ENCODE measurements around the gene RAB21. TPM values are rescaled to one million over a fixed set of nuclear protein-coding genes. Genes with fewer than 3 reads are reported as not detected.

The RAB21 gene
- total and polyA plus RNA-seq, 12 donors: 10.2 to 271 (median 187) TPM

DNA sequence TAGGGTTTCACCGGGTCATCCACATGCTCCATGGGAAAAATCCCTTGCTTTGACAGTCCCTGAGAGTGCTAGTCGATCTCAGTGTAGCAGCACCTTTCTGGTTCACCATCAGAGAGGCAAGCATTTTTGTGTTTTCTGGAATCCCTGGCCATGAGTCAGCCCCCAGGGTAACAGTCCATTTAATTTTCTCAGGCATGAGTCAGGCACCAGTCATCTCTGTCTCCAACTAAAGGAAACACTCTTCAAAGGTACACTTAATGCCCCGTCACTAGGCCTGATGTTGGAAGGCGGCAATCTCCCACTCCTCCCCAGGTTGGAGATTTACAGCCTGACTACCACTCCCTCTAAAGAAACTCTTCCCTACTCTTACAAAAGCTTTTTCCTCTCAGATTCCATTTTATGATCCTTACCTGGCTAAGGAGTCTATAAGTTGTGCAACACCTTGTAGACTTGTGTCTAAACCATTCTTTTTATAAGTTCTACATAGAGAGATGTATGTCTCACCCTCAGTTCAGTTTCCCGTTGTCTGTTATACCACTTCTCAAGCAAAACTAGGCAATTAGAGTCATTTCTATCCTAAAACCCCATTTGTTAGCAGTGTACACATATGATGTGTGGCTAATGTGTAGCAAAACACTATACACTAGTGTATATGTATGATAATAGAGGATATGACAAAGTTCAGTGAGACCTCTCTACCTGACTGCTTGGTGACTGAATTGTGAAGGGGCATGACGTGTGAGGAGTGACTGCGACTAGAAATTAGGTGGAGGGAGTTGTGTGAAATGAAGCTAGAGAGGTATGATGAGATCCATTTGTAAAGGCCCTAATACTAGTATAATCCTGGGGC lies 44.2 kb upstream of the RAB21 start:
- Histone ChIP-seq H3K27ac (no peak overlapping the region), H3K9me3 (peaks cover 0 to 38% (median 4%) of the 10 kb centered on the region in 11 donors), H3K27me3 (no peaks in the 10 kb centered on the region), H3K4me1 (no peaks in the 10 kb centered on the region), H3K4me3 (no peak overlapping the region), H3K36me3 (peaks cover 0 to 20% (median 0%) of the 10 kb centered on the region in 9 donors)
- WGBS, 2 donors: 93% methylated on average over 7 of the region's 7 CpGs
- TF ChIP-seq, protein P1, sequence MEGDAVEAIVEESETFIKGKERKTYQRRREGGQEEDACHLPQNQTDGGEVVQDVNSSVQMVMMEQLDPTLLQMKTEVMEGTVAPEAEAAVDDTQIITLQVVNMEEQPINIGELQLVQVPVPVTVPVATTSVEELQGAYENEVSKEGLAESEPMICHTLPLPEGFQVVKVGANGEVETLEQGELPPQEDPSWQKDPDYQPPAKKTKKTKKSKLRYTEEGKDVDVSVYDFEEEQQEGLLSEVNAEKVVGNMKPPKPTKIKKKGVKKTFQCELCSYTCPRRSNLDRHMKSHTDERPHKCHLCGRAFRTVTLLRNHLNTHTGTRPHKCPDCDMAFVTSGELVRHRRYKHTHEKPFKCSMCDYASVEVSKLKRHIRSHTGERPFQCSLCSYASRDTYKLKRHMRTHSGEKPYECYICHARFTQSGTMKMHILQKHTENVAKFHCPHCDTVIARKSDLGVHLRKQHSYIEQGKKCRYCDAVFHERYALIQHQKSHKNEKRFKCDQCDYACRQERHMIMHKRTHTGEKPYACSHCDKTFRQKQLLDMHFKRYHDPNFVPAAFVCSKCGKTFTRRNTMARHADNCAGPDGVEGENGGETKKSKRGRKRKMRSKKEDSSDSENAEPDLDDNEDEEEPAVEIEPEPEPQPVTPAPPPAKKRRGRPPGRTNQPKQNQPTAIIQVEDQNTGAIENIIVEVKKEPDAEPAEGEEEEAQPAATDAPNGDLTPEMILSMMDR (IDR thresholded peaks at IDR 0.05): no peak
- intact Hi-C loops (cut with DNase I): no loop called here
- ATAC-seq (no peak), DNase-seq (no peak)

DNA sequence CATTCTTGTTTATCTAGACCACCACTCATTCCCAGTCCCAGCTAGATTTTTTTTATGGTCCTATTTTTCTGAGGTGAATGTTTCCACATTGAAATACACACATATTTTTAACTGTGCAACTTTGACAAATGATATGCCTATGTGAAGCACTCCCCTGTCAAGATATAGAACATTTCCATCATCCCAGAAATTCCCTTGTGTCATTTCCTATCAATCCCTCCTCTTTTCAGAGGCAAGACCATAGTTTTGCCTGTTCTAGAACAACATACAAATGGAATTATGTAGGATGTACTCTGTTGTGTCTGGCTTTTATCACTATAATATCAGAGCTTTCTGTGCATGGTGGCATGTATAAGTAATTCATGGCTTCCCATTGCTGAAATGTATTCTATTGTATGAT lies 36.1 kb upstream of the RAB21 start:
- TF ChIP-seq, protein P1 (IDR thresholded peaks at IDR 0.05): no peak
- no peak for ATAC-seq
- intact Hi-C loops (cut with DNase I): no loop called here

DNA sequence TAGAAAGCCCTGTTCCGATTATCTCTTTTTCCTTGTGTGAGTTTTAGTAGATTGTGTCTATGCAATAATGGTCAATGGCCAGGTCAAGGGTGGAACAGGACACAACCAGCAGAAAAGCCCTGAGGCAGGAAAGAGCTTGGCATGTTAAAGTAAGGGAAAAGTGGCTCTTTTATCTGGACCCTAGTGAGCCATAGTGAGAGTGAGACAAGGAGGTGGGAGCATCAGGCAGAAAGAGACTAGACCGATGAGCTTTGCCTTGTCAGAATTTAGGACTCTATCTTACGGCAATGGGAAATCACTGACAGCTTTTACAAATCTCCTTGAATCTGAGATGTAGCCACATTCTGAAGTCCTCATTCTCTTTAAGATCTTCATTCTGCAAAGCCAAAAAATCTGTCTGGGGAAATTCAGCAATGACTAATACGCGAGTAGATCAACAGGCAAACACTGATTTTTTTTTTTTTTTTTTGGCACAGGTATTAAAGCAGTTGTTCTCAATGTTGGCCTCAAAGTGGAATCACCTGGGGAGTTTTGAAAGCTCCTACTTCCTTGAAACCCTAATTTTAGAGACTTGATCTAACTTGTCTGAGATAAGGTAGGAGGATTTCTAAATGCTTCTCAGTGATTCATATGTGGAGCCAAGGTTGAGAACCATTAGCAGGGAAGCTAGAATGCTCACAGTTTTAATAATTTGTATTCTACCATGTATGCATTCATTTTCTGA lies 34.9 kb upstream of the RAB21 start:
- Histone ChIP-seq H3K27me3 (no peaks in the 10 kb centered on the region), H3K4me3 (no peak overlapping the region), H3K36me3 (no peaks in the 10 kb centered on the region), H3K4me1 (no peaks in the 10 kb centered on the region), H3K9me3 (peaks cover 0 to 9% (median 0%) of the 10 kb centered on the region in 11 donors), H3K27ac (no peak overlapping the region)
- no peak for ATAC-seq
- DNase-seq: no peak
- intact Hi-C loops (cut with DNase I): no loop called here
- 90 to 91% methylated on average over 5 of the region's 5 CpGs for WGBS, 2 donors
- TF ChIP-seq, protein P1 (IDR thresholded peaks at IDR 0.05): no peak

More for the DNA sequence above, 36.1 kb upstream of the RAB21 start:
- no peaks in the 10 kb centered on the region for H3K36me3 ChIP-seq
- DNase-seq: no peak
- H3K27ac ChIP-seq: no peak overlapping the region
- H3K4me1 ChIP-seq: no peaks in the 10 kb centered on the region
- H3K9me3 ChIP-seq: peaks cover 0 to 21% (median under 1%) of the 10 kb centered on the region in 11 donors
- no peak overlapping the region for H3K4me3 ChIP-seq
- H3K27me3 ChIP-seq: no peaks in the 10 kb centered on the region

- peak in 5 of 8 donors; percentile 38 to 89 (median 53) for ATAC-seq
These were observed 32.7 kb upstream of the RAB21 start for GRCh38 chr12:71721783-71722505.

More at GRCh38 chr12:71721783-71722505, 32.7 kb upstream of the RAB21 start:
- Histone ChIP-seq H3K4me3 (no peak overlapping the region), H3K9me3 (peaks cover 0 to 3% (median 0%) of the 10 kb centered on the region in 11 donors), H3K36me3 (no peaks in the 10 kb centered on the region), H3K27ac (no peak overlapping the region), H3K27me3 (no peaks in the 10 kb centered on the region), H3K4me1 (no peaks in the 10 kb centered on the region)
- TF ChIP-seq, protein P1 (IDR thresholded peaks at IDR 0.05): no peak
- WGBS, 2 donors: 80 to 87% methylated on average over 4 of the region's 4 CpGs
- intact Hi-C loops (cut with DNase I): no loop called here
- DNase-seq: peak in 1 of 2 donors; percentile 4

All from heart right ventricle (tissue), 16 donors.